Glomerular endothelial cell (primary cell): Measurements from ENCODE around the gene NBEA. TPM values are rescaled to one million over a fixed set of nuclear protein-coding genes. Genes with fewer than 3 reads are reported as not detected.
A peak's percentile ranks its signal among the peaks of the same experiment; 100 is the strongest.
"Not testable (repeated sequence)": the region's sequence is repeated elsewhere in the genome, so short reads cannot be mapped to it uniquely, and the experiment has no call there.

Experiments
- DNase-seq: peaks from one replicate; pipeline ENCODE4 v3.0.0-alpha.2; 2011; ENCODE audit warnings: low read depth, low spot score; ENCODE audit errors: extremely low read depth
- total RNA-seq: library from RNA; depleted of rRNA; stranded (reverse); fragments of >200 nt; gene quantifications from 2 replicates; pipeline ENCODE4 v1.2.3, GENCODE V29; 2015

The NBEA gene, protein sequence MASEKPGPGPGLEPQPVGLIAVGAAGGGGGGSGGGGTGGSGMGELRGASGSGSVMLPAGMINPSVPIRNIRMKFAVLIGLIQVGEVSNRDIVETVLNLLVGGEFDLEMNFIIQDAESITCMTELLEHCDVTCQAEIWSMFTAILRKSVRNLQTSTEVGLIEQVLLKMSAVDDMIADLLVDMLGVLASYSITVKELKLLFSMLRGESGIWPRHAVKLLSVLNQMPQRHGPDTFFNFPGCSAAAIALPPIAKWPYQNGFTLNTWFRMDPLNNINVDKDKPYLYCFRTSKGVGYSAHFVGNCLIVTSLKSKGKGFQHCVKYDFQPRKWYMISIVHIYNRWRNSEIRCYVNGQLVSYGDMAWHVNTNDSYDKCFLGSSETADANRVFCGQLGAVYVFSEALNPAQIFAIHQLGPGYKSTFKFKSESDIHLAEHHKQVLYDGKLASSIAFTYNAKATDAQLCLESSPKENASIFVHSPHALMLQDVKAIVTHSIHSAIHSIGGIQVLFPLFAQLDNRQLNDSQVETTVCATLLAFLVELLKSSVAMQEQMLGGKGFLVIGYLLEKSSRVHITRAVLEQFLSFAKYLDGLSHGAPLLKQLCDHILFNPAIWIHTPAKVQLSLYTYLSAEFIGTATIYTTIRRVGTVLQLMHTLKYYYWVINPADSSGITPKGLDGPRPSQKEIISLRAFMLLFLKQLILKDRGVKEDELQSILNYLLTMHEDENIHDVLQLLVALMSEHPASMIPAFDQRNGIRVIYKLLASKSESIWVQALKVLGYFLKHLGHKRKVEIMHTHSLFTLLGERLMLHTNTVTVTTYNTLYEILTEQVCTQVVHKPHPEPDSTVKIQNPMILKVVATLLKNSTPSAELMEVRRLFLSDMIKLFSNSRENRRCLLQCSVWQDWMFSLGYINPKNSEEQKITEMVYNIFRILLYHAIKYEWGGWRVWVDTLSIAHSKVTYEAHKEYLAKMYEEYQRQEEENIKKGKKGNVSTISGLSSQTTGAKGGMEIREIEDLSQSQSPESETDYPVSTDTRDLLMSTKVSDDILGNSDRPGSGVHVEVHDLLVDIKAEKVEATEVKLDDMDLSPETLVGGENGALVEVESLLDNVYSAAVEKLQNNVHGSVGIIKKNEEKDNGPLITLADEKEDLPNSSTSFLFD (N-terminal part only)
- 3.3 and 4.1 TPM in 2 replicates for total RNA-seq

DNA sequence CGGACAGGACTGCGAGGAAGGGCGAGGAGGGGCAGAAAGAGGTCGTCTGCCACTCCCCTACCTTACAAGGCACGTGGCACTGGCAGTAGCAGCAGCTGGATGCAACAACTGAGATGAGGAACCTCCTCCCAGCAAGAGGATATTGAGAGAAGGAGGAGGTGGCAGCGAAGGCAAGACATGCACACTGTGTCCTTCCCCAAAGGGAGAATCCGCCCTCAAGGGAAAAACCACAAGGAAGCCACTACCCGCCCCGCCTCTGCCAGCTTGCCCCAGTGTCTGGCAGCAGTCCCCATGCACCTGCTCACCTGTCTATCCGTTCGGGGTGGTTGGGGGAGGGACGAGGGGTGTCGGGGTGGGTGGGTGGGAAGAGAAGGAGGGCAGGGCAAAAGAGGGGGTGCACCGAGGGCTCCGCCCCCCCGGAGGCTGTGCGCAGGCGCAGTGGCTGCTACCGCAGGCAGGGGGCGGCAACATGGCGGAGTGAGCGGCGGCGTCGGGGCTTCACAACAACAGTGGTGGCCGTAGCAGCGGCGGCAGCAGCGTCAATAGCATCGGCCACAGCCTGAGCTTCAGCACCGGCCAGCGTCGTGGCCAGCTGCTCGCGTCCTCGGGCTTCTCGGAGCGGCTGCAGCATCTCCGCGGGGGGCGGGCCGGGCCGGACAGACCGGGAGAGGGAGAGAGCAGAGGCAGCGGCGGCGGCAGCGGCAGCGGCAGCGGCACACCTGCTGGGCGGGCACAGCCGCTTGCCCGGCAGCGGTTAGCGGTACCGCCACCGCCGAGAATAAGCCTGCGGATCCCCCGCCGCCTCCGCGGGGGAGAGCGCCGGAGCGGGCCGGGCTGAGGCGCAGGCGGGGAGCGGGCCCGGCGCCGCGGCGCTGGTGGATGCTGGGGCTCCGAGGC, at the start of gene NBEA:
NBEA (plus strand) TSS at position 436 of the 897 bp plus-strand sequence. CDS start 551 bp downstream, outside the sequence.
- DNase-seq: no peak

DNA sequence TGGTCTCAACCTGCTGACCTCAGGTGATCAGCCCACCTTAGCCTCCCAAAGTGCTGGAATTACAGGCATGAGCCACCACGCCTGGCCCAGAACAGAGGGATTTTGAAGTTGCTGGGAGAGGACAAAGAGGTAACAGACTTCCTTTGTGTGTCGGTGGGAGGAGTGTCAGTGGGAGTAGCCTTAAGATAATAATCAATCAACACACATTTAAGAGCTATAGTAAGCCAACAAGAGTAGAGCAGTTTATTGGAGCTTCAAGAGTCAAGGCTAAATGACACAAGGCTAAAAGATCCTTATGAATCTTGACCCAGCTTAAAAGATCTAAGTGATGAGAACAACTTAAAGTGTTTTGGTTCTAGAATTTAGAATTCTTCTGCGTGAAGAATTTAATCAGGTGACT, 47.3 kb upstream of the NBEA start:
- no peak for DNase-seq

DNA sequence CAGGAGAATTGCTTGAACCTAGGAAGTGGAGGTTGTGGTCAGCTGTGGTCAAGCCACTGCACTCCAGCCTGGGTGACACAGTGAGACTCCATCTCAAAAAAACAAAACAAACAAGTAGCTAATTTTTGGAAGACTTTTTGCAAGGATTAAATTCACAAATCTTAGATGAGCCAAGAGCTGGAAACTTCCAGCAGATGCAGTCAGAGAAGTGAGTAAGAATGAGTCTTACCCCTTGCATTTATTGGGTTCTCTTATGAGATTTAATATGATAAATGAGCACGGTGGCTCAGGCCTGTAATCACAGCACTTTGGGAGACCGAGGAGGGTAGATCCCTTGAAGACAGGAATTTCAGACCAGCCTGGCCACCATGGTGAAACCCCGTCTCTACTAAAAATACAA, 44.9 kb upstream of the NBEA start:
- DNase-seq: no peak

DNA sequence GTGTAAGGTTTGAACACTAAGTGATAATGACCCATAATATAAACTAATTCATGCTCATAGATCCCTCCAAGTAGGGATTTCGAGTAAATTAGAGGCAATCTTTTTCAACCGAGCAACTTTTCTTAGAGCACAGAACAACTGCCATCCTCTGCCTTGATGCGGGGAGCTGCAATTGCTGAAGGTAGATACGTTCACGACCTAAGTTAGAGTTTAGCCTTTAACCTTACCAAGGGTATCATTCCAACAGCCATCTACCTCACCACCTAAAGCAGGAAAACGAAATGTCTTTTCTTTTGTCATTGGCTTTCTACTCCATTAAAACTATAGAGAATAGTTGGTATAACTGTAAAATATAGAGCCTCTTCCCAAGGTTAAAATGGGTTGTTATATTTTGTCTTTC, 42.2 kb upstream of the NBEA start:
- DNase-seq: no peak

DNA sequence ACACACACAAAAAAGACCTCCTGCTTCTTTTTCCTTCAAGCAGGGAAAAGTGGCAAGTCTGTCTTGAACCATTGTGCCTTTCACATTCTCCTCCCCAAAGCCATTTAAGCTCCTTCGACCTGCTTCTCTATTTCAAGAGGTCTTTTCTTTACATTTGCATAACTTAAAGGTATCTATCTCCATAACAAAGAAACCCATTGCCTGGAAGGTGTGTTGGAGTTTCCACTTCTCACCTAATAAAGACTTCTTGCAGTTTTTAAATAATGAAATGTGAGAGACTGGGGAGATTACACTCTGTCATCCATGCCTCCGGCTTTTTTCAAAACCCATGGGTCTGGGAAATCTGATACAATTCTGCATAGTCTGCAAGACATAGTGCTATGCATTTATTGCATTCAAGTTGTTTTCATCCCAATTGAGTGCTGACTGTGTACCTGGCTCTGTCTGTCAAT, 41.8 kb upstream of the NBEA start:
- no peak for DNase-seq

DNA sequence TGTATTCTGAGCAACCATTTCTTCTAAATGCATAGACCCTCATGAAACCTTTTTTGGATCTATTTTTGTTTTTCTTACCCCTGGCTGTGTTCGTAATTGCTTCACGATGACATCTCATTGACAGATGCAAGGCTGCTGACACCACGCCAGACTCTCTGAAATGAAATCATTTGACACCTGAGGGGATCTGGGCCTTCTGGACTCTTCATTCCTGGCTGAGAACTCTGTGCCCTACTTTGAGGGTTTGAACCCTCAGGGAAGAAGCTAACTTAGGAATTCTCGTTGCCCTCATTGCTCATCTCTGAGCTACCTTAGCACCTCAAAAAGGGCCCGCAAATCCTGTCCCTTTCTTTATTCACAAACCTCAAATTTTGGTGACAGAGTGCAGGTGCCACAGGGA, 40.5 kb upstream of the NBEA start:
- DNase-seq: no peak

DNA sequence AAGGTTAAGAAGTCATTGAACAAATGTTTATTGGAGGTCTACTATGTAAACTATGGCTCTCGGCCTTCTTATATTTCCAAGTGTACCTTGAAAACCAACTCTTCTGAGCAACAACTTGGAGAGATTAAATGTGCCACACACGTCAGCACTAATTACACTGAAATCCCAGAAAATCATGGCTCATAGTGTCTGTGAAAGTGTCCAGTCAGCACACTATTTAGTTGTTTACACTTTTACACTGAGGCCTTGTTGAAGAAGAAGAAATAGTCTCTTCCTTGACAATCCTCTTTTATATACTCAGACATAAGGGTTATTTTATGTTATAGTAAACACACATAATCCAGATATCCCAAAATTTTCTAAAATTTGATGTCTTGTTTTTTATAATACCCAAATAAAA, 30.9 kb upstream of the NBEA start:
- DNase-seq: no peak

DNA sequence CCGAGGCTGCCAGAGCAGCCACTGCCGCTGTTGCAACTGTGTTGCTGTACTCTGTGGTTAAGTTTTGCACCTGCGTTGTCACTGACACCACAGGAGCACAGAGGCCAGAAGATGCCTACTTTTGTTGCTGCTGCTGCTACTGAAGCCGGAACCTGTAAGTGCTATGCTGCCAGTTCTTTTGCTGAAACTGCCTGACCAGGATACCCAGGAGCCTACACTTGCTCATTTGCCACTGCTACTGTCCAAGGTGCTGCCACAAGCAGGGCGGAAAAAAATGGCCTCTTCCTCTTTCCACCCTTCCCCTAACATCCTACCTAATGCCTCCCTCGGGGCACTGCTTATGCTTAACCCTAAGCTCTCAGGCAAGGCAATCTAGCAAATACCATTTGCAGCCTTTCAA, 29.0 kb upstream of the NBEA start:
- DNase-seq: no peak

DNA sequence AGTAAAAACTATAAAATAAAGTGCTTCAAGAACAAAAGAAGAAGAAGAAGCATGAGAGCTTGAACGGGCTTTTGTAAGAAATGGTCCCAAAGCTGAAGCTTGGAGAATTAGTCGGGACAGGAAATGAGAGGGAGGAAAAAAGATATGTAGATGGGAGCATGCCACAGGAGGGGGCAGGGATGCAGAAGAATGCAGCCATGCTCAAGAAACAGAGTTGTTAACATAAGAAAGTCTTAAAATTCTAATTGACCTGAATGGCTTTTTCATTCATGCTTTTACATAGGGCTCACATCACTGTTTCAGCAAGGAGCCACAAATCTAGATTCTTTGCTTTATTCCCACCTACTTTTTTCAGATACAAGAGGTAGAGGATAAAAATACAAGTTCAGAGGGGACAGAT, 27.7 kb upstream of the NBEA start:
- DNase-seq: no peak

DNA sequence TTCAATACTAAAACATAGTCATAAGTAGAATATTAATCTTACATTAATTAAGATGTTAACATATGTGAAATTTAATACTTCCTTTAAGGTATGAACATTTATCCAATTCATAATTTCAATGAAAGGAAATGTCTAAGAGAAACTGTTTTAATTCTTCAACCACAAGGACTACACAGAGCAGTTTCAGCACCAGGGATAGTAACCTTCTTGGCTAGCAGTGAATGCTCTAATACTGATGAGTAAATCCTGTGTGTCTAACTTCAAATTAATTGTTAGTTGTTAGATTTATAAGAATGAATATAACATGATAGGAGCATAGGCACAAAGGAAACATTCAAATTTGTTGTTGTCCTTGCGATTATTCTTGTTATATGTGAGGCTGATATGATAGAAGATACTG, 15.6 kb upstream of the NBEA start:
- peak; percentile 31 for DNase-seq

DNA sequence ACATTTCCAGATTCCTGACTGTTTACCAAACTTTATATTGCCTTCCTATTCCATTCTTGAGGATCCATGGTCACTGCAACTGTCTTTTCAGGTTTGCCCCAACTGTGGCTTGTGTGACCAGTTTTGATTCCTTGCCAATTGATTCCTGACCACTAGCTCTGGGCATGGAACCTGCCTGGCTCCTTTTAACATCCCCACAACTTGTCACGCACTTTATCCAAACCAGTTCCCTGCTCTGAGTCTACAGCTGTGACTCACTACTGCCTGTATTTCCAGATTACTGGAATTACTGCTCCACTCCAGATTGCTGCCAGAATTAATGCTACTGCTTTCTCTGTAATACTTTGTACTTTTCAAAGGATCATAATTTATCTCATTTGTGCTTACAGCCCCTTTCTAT, 13.4 kb upstream of the NBEA start:
- not testable (repeated sequence) for DNase-seq

DNA sequence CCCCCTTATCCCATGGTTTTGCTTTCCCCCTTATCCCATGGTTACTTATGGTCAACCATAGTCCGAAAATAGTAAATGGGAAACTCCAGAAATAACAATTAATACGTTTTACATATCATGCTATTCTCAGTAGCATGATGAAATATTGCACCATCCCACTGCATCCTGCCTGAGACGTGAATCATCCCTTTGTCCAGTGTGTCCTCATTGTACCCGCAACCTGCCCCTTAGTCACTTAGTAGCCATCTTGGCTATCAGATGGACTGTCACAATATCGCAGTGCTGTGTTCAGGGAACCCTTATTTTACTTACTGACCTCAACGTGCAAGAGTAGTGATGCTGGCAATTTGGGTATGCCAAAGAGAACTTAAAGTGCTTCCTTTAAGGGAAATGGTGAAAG, 10.5 kb upstream of the NBEA start:
- DNase-seq: no peak

DNA sequence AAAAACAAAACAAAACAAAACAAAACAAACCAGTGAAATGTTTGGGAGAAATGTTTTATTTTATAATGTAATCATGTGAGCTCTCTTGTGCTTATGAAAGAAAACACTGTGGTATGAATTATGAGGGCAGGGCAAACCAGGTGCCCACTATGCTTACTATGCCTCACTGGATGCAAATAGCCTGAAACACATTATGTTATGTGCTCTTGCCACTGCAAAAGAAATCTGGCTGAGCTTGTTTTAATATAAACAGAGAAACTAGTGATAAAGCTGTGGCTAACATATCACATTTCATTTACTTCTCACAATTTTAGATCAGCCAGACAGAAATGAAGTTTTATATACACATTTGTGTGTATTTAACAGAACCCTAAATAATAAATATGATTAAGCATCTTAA, 8.7 kb upstream of the NBEA start:
- no peak for DNase-seq

DNA sequence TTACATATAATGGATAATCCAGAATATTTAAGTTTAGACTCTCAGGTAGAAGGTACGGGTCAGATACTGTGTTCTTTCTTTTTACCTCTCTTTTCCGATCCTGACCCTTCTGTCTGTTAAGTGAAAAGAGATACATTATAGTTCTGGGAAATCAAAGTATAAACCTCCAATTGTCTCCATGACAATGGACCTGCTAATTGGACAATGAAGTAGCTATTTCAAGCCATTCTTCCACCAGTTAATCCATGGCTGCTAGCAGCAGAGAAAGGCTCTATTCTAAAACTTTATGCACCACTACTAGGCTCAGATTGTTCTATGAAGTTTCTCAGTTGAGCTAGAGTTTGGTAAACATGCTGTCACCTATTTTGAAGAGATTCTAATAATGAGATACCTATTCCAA, 8.3 kb upstream of the NBEA start:
- no peak for DNase-seq

DNA sequence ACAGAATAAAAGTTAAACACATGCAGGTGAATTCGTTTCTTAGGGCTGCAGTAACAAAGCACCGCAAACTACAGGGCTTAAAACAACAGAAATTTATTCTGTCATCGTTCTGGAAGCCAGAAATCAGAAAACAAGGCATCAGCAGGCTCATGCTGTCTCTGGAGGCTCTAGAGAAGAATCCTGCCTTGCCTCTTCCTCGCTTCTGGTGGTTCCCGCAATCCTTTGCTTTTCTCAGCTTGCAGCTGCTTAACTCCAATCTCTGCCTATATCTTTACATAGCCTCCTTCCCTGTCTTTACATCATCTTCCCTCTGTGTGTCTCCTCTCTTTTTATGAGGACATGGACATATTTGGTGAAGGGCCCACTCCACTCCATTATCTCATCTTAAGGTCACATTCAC, 6.2 kb upstream of the NBEA start:
- no peak for DNase-seq

DNA sequence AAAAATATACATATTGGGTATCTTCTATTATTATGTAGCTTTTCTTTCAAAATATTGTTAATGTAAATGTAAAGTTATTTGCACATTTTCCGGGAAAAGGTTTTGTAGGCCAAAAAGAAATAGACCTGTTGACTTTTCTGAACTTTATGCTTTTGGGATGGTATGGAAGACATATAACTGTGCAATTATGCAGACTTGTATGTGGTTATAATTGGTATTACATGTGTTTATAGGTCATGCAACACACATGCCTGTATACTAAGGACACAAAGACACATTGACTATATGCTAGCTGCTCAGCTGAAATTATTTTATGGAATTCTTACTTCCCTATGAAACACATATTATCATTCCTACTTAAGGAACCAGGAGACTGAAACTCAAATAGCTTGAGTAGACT, 2.3 kb upstream of the NBEA start:
- no peak for DNase-seq

DNA sequence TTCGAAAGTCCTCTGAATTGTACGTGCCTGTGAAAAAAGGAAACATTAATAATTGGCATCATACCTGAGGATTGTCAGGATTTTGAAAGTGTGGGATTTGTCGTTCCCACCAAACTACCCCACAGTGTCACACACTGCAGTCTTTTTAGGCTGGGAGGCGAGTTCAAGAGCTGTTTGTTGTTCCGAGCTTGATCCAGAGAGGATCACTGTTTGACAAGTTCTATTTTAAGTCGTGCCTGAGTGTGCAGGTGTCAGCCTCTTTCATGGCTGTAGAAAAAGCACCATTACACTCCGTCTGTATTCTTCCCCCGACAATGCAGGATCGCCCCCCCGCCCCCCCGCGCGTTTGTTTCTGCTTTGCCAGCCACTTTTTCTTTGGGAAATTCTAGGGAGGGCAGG, 635 bp upstream of the NBEA start:
- no peak for DNase-seq

DNA sequence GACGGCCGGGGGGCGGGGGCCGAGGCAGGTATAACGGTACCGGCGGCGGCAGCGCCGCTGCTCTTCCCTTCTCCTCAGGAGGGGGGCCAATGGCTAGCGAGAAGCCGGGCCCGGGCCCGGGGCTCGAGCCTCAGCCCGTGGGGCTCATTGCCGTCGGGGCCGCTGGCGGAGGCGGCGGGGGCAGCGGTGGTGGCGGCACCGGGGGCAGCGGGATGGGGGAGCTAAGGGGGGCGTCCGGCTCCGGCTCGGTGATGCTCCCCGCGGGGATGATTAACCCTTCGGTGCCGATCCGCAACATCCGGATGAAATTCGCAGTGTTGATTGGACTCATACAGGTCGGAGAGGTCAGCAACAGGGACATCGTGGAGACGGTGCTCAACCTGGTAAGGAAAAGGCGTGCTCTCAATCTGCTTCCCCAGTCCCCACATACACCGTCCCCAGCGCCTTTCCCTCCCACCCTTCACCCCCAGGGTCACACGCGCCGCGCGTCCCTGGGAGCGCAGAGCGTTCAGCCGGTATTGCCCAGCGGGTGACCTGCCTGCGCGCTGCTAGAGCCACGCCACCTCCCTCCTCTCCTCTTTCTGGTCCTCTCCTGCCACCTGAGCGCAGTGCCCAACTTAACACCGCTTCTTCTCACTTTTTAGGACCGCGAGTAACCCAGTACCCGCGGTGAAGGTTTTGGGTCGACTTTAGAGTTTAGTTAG, 814 bp downstream of the NBEA start:
- DNase-seq: no peak

DNA sequence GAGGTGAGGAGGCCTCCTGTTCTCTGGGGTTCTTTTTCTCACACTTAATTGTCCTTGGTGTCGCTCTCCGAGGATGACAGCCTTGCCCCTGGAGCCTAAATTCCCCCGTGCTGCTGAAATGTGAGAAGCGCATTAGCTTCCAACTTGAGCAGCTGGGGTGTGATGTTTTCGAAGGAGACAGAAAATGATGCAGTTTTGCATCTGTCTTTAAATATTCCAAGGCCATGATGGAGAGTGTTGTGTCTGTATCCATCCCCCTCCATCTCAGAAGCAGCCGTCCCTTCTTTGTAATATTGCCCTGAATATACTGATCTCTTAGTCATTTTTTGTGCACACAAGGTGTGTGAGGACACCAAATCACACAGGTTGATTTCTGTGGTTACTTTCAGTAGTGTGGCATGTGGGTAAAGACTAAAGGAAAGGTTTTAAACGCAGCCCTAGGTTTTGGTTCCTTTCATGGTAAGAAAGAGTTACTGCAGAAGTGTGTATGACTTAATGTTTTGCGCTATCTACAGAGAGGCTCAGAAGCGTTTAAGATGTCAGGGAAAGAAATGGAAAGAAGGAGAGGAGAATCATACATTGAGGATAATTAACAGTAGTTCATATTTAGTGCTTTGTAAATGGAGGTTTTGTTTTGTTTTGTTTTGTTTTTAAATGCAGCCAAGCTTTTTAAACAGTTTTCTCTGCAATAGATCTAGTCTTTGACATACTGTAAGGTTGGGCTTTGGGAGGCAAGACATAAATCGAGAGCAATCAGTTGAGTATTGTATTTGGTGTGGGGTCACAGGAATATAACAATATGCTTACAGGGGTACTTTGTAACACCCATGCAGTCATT, 1.6 kb downstream of the NBEA start:
- DNase-seq: no peak
